HG02763 (cell line): ENCODE results near the gene CDYL2.
"Not testable (repeated sequence)": the region's sequence is repeated elsewhere in the genome, so short reads cannot be mapped to it uniquely, and the experiment has no call there.

Experiments
- ATAC-seq: cut with Tn5 transposase; IDR thresholded peaks from one replicate; pipeline ENCODE4 v1.9.1; 2021; ENCODE audit warnings: mild to moderate bottlenecking, moderate library complexity; ENCODE audit not compliant: unreplicated experiment

The CDYL2 gene

GRCh38 chr16:80680046-80680445 lies 124.4 kb downstream of the CDYL2 start:
- no peak for ATAC-seq

GRCh38 chr16:80674884-80675283 lies 129.5 kb downstream of the CDYL2 start:
- no peak for ATAC-seq

- ATAC-seq: no peak
These were observed 132.0 kb downstream of the CDYL2 start for GRCh38 chr16:80672379-80672778.

GRCh38 chr16:80671281-80671849 lies 133.0 kb downstream of the CDYL2 start:
- ATAC-seq: no peak

- ATAC-seq: no peak
These were observed 134.1 kb downstream of the CDYL2 start for GRCh38 chr16:80670170-80670865.

GRCh38 chr16:80669673-80670072 lies 134.7 kb downstream of the CDYL2 start:
- ATAC-seq: no peak

GRCh38 chr16:80667925-80668324 lies 136.5 kb downstream of the CDYL2 start:
- ATAC-seq: no peak

- ATAC-seq: no peak
These were observed 137.2 kb downstream of the CDYL2 start for GRCh38 chr16:80667251-80667560.

GRCh38 chr16:80666378-80667250 lies 137.8 kb downstream of the CDYL2 start:
- no peak for ATAC-seq

GRCh38 chr16:80665356-80665755 lies 139.0 kb downstream of the CDYL2 start:
- no peak for ATAC-seq

GRCh38 chr16:80664786-80665185 lies 139.6 kb downstream of the CDYL2 start:
- no peak for ATAC-seq

- ATAC-seq: no peak
These were observed 140.2 kb downstream of the CDYL2 start for GRCh38 chr16:80664226-80664625.

- no peak for ATAC-seq
These were observed 141.3 kb downstream of the CDYL2 start for GRCh38 chr16:80663078-80663477.

- no peak for ATAC-seq
These were observed 144.5 kb downstream of the CDYL2 start for GRCh38 chr16:80659865-80660264.

- peak; percentile 87 for ATAC-seq
These were observed 147.7 kb downstream of the CDYL2 start for GRCh38 chr16:80656711-80657150.

GRCh38 chr16:80656161-80656560 lies 148.2 kb downstream of the CDYL2 start:
- ATAC-seq: no peak

- ATAC-seq: no peak
These were observed 148.6 kb downstream of the CDYL2 start for GRCh38 chr16:80655751-80656150.

- no peak for ATAC-seq
These were observed 150.1 kb downstream of the CDYL2 start for GRCh38 chr16:80654094-80654862.

- ATAC-seq: no peak
These were observed 152.0 kb downstream of the CDYL2 start for GRCh38 chr16:80652441-80652840.

- not testable (repeated sequence) for ATAC-seq
These were observed 154.1 kb downstream of the CDYL2 start for GRCh38 chr16:80650281-80650680.

GRCh38 chr16:80640316-80640715 lies 164.1 kb downstream of the CDYL2 start:
- no peak for ATAC-seq
